H9 (cell line): ENCODE measurements around the gene SLC25A36. TPM values are rescaled to one million over a fixed set of nuclear protein-coding genes. Genes with fewer than 3 reads are reported as not detected.
A peak's percentile ranks its signal among the peaks of the same experiment; 100 is the strongest.

Experiments used
- DNase-seq: peaks from one replicate; pipeline ENCODE4 v3.0.0-alpha.2; 2017
- H2AFZ ChIP-seq: one replicate; pipeline ENCODE4 v1.6.1; 2013; ENCODE audit warnings: mild to moderate bottlenecking, low read length, control low read depth, moderate library complexity
- H2AK5ac ChIP-seq: 2 replicates; pipeline ENCODE4 v1.6.1; 2013; ENCODE audit warnings: low read length, control low read depth, mixed read lengths; ENCODE audit not compliant: insufficient read length
- H2BK120ac ChIP-seq: one replicate; pipeline ENCODE4 v1.6.1; 2013; ENCODE audit warnings: low read depth, mild to moderate bottlenecking, low read length, control low read depth, inconsistent platforms; ENCODE audit not compliant: poor library complexity, severe bottlenecking
- H2BK12ac ChIP-seq: 2 replicates; pipeline ENCODE4 v1.6.1; 2013; ENCODE audit warnings: low read length, control low read depth, mixed read lengths, low read depth; ENCODE audit not compliant: insufficient read length
- H2BK15ac ChIP-seq: 2 replicates; pipeline ENCODE4 v1.6.1; 2013; ENCODE audit warnings: low read depth, low read length, control low read depth
- H2BK20ac ChIP-seq: one replicate; pipeline ENCODE4 v1.6.1; 2013; ENCODE audit warnings: low read depth, mild to moderate bottlenecking, low read length, control low read depth, inconsistent platforms; ENCODE audit not compliant: poor library complexity, severe bottlenecking
- H2BK5ac ChIP-seq: 2 replicates; pipeline ENCODE4 v1.6.1; 2013; ENCODE audit warnings: low read length, control low read depth, mixed read lengths; ENCODE audit not compliant: insufficient read length
- H3K14ac ChIP-seq: 2 replicates; pipeline ENCODE4 v1.6.1; 2013; ENCODE audit warnings: low read length, control low read depth; ENCODE audit not compliant: insufficient read depth
- H3K18ac ChIP-seq: 2 replicates; pipeline ENCODE4 v1.6.1; 2013; ENCODE audit warnings: low read depth, mild to moderate bottlenecking, mixed read lengths, low read length, control low read depth; ENCODE audit not compliant: insufficient read length
- H3K23ac ChIP-seq: 2 replicates; pipeline ENCODE4 v1.6.1; 2013; ENCODE audit warnings: low read length, control low read depth, mixed read lengths, low read depth; ENCODE audit not compliant: insufficient read length
- H3K23me2 ChIP-seq: 2 replicates; pipeline ENCODE4 v1.6.1; 2013; ENCODE audit warnings: low read depth, mild to moderate bottlenecking, mixed read lengths, low read length, control low read depth; ENCODE audit not compliant: insufficient read length, poor library complexity, severe bottlenecking
- H3K27ac ChIP-seq: 2 replicates; pipeline ENCODE4 v1.5.1; 2013; ENCODE audit warnings: low read length, control low read depth, mixed read lengths, low read depth; ENCODE audit not compliant: insufficient read length
- H3K27me3 ChIP-seq: 2 replicates; pipeline ENCODE4 v1.6.1; 2013; ENCODE audit warnings: low read length, control low read depth, inconsistent platforms; ENCODE audit not compliant: insufficient read depth
- H3K4ac ChIP-seq: 2 replicates; pipeline ENCODE4 v1.6.1; 2013; ENCODE audit warnings: low read depth, mild to moderate bottlenecking, control low read depth, inconsistent platforms, low read length, moderate library complexity
- H3K4me1 ChIP-seq: 2 replicates; pipeline ENCODE4 v1.6.1; 2013; ENCODE audit warnings: low read length, control low read depth, inconsistent platforms; ENCODE audit not compliant: insufficient read depth
- H3K4me2 ChIP-seq: 2 replicates; pipeline ENCODE4 v1.6.1; 2013; ENCODE audit warnings: low read length, control low read depth, mixed read lengths; ENCODE audit not compliant: insufficient read length, insufficient read depth
- H3K56ac ChIP-seq: 2 replicates; pipeline ENCODE4 v1.6.1; 2013; ENCODE audit warnings: low read depth, mild to moderate bottlenecking, mixed read lengths, low read length, control low read depth; ENCODE audit not compliant: insufficient read length
- H3K79me1 ChIP-seq: 2 replicates; pipeline ENCODE4 v1.6.1; 2013; ENCODE audit warnings: low read depth, mild to moderate bottlenecking, moderate library complexity, low read length, control low read depth, inconsistent platforms; ENCODE audit not compliant: insufficient read depth, poor library complexity, severe bottlenecking
- H3K79me2 ChIP-seq: 2 replicates; pipeline ENCODE4 v1.6.1; 2013; ENCODE audit warnings: low read length, control low read depth, inconsistent platforms; ENCODE audit not compliant: insufficient read depth
- H3K9ac ChIP-seq: 2 replicates; pipeline ENCODE4 v1.6.1; 2013; ENCODE audit warnings: low read length, control low read depth, mixed read lengths; ENCODE audit not compliant: insufficient read length; ENCODE audit errors: extremely low read depth
- H3K9me3 ChIP-seq: one replicate; pipeline ENCODE4 v1.6.1; 2013; ENCODE audit warnings: low read depth, low read length, inconsistent platforms; ENCODE audit not compliant: control insufficient read depth
- H3T11ph ChIP-seq: one replicate; pipeline ENCODE4 v1.6.1; 2013; ENCODE audit warnings: mild to moderate bottlenecking, low read length, control low read depth, inconsistent platforms
- H4K20me1 ChIP-seq: one replicate; pipeline ENCODE4 v1.6.1; 2013; ENCODE audit not compliant: control insufficient read depth, insufficient read length, insufficient read depth
- H4K5ac ChIP-seq: 2 replicates; pipeline ENCODE4 v1.6.1; 2013; ENCODE audit warnings: low read depth, mild to moderate bottlenecking, mixed read lengths, low read length, control low read depth; ENCODE audit not compliant: insufficient read length
- H4K8ac ChIP-seq: replicated peaks from 2 replicates; pipeline ENCODE4 v1.6.1; 2013; ENCODE audit warnings: low read length, control low read depth, mixed read lengths, low read depth; ENCODE audit not compliant: insufficient read length
- H4K91ac ChIP-seq: 2 replicates; pipeline ENCODE4 v1.6.1; 2013; ENCODE audit warnings: low read depth, mild to moderate bottlenecking, moderate library complexity, mixed read lengths, low read length, control low read depth; ENCODE audit not compliant: insufficient read length
- H3K27ac Mint-ChIP-seq, 3 experiments: 2 replicates in 2 of 3; 3 replicates in 1 of 3; pipeline ENCODE4 v1.8.0; 2020 to 2021; ENCODE audit warnings: mixed read lengths in 3 of 3, mild to moderate bottlenecking in 1 of 3, moderate library complexity in 1 of 3
- H3K27me3 Mint-ChIP-seq: 2 replicates; pipeline ENCODE4 v1.8.0; 2021; ENCODE audit warnings: low read depth, mild to moderate bottlenecking, moderate library complexity, mixed read lengths
- H3K36me3 Mint-ChIP-seq, 3 experiments: 2 replicates in 2 of 3; 3 replicates in 1 of 3; pipeline ENCODE4 v1.8.0; 2020 to 2021; ENCODE audit warnings: low read depth in 3 of 3, mixed read lengths in 3 of 3; ENCODE audit not compliant: insufficient read depth in 1 of 3
- H3K4me1 Mint-ChIP-seq, 2 experiments: 2 replicates each; pipeline ENCODE4 v1.8.0; 2020; ENCODE audit warnings: mixed read lengths in 2 of 2
- H3K4me3 Mint-ChIP-seq, 2 experiments: 2 replicates in 1 of 2; 3 replicates in 1 of 2; pipeline ENCODE4 v1.8.0; 2020 to 2021; ENCODE audit warnings: mild to moderate bottlenecking in 2 of 2, mixed read lengths in 2 of 2, moderate library complexity in 1 of 2
- H3K9me3 Mint-ChIP-seq, 2 experiments: 2 replicates in 1 of 2; 3 replicates in 1 of 2; pipeline ENCODE4 v1.8.0; 2020; ENCODE audit warnings: mild to moderate bottlenecking in 2 of 2, mixed read lengths in 2 of 2, moderate library complexity in 1 of 2
- CTCF ChIP-seq: fragments of 200-600 bp; sonication (generic); conservative IDR thresholded peaks from 3 replicates; pipeline ENCODE4 v1.8.0; 2021; ENCODE audit warnings: antibody characterized with exemption, mild to moderate bottlenecking
- WGBS: extraction: QIAGEN DNeasy Blood & Tissue Kit; methylation state at CpG from one replicate; pipeline ENCODE4 v1.1.7; 2013; ENCODE audit warnings: missing lambda C conversion rate, low lambda C conversion rate, mixed read lengths; ENCODE audit not compliant: insufficient read length; ENCODE audit errors: extremely low coverage; 5-methylcytosine and 5-hydroxymethylcytosine counted together
- total RNA-seq: library from RNA; stranded (reverse); gene quantifications from 2 replicates; pipeline ENCODE4 v1.2.1, GENCODE V29; 2021

Gene SLC25A36
- total RNA-seq, 1 experiment from 2014 or later = 70.0 TPM

GRCh38 chr3:140954576-140954975, 12.9 kb downstream of the SLC25A36 start:
- H3K23ac ChIP-seq = no peak overlapping the region
- H2AK5ac ChIP-seq = no peak overlapping the region
- H3K4me1 ChIP-seq = no peaks in the 10 kb centered on the region; the same call in 1 of the 2 replicates
- Mint-ChIP-seq H3K27ac (peak overlapping the region in 1 of 3 experiments; percentile 66; a peak in 2 of 7 replicates), H3K9me3 (no peaks in the 10 kb centered on the region), H3K27me3 (no peaks in the 10 kb centered on the region), H3K36me3 (peaks cover 14 to 31% (median 16%) of the 10 kb centered on the region in 3 experiments; a peak in 6 of 7 replicates), H3K4me1 (peaks cover 33 to 39% of the 10 kb centered on the region in 2 experiments), H3K4me3 (no peak overlapping the region)
- no peak overlapping the region for H3T11ph ChIP-seq
- H4K5ac ChIP-seq = no peak overlapping the region
- H3K27me3 ChIP-seq = no peaks in the 10 kb centered on the region
- H3K56ac ChIP-seq = no peak overlapping the region
- no peak overlapping the region for H3K27ac ChIP-seq
- no peak overlapping the region for H2AFZ ChIP-seq
- no peak overlapping the region for H3K4me2 ChIP-seq
- H2BK120ac ChIP-seq = no peak overlapping the region
- no peak overlapping the region for H3K14ac ChIP-seq
- no peak overlapping the region for H3K18ac ChIP-seq
- H3K9me3 ChIP-seq = no peaks in the 10 kb centered on the region
- no peak overlapping the region for H3K9ac ChIP-seq
- no peak for TF ChIP-seq CTCF
- H2BK12ac ChIP-seq = no peak overlapping the region
- no peak overlapping the region for H4K8ac ChIP-seq
- no peak overlapping the region for H2BK15ac ChIP-seq
- H2BK20ac ChIP-seq = no peak overlapping the region
- peaks cover 36% of the 10 kb centered on the region; the same call in 1 of the 2 replicates for H3K79me2 ChIP-seq
- H3K23me2 ChIP-seq = no peaks in the 10 kb centered on the region
- H2BK5ac ChIP-seq = no peak overlapping the region
- H3K79me1 ChIP-seq = peaks cover 5% of the 10 kb centered on the region
- H4K20me1 ChIP-seq = peaks cover 2% of the 10 kb centered on the region
- no CpG with 5 or more reads among the region's 2 CpGs for WGBS
- no peak overlapping the region for H3K4ac ChIP-seq
- H4K91ac ChIP-seq = no peak overlapping the region
- DNase-seq = no peak
